Measurements from ENCODE around the gene LCE6A. TPM values are rescaled to one million over a fixed set of nuclear protein-coding genes. Genes with fewer than 3 reads are reported as not detected.

The LCE6A gene, protein sequence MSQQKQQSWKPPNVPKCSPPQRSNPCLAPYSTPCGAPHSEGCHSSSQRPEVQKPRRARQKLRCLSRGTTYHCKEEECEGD
- not detected for total RNA-seq

GRCh38 chr1:152842556-152842955 lies at the start of gene LCE6A:
Gene LCE6A, plus strand, starts transcription at chr1:152842856. Its CDS starts 665 bp downstream, at chr1:152843521.
- intact Hi-C loops (cut with DNase I), result no loop called here
- no peak for DNase-seq (ENCODE audit: low spot score)
- ATAC-seq, result no peak

- DNase-seq (ENCODE audit: low spot score) (no peak), ATAC-seq (no peak)
- intact Hi-C loops (cut with DNase I), result no loop called here
Observed at GRCh38 chr1:152795686-152796085, 47.0 kb upstream of the LCE6A start.

DNA sequence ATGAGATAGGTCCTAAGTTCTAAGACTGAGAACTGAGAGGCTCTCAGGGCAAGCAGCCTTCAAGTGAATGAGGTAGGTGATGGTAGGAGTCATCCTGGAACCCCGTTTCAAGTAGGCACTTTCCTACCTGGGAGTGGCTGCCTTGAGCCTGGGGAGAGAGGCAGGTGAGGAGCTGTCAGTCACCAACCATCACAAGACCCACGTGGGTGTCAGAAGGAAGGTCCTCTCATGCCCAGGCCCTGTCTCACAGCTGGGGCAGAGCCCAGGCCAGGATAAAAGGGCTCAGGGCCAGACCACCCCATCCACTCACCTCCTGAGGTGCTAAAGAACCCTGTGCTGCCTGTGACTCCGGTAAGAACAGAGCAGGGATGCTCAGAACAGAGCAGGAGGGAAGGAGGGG lies 46.2 kb upstream of the LCE6A start, which contains the start of gene LCE1D:
TSS of gene LCE1D (plus strand) at position 301 of the 400 bp plus-strand sequence. CDS start 1,074 bp downstream, outside the sequence.
- intact Hi-C loops (cut with DNase I), result no loop called here
- DNase-seq (ENCODE audit: low spot score) (no peak), ATAC-seq (no peak)

GRCh38 chr1:152801333-152801732 lies 41.3 kb upstream of the LCE6A start:
- intact Hi-C loops (cut with DNase I), result no loop called here
- ATAC-seq, result no peak
- DNase-seq (ENCODE audit: low spot score), result no peak

DNA sequence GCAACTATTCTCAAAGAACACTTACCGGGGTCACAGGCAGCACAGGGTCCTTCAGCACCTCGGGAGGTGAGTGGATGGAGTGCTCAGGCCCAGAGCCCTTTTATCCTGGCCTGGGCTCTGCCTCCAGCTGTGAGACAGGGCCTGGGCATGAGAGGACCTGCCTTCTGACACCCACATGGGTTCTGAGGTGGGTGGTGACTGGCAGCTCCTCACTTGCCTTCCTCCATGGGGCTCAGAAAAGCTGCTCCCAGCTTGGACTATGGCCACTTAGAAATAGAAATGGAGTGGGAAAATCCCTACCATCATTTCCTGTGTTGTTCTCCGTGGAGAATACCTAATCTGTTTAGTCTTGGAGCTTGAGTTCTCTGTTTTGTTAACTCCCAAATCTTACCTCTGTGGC lies 36.1 kb upstream of the LCE6A start, which contains the start of gene LCE1C:
TSS of gene LCE1C (minus strand) at position 76 of the 400 bp plus-strand sequence. CDS start 1,173 bp downstream, outside the sequence.
- DNase-seq (ENCODE audit: low spot score), result no peak
- no peak for ATAC-seq
- intact Hi-C loops (cut with DNase I), result no loop called here

GRCh38 chr1:152811050-152811449 lies 31.6 kb upstream of the LCE6A start:
- ATAC-seq (no peak), DNase-seq (ENCODE audit: low spot score) (no peak)
- intact Hi-C loops (cut with DNase I), result no loop called here

GRCh38 chr1:152811671-152812070 lies 31.0 kb upstream of the LCE6A start, which contains the start of gene LCE1B:
Gene LCE1B, plus strand, starts transcription at chr1:152811971. Its CDS starts 476 bp downstream, at chr1:152812447.
- DNase-seq (ENCODE audit: low spot score), result no peak
- intact Hi-C loops (cut with DNase I), result no loop called here
- ATAC-seq, result no peak

DNA sequence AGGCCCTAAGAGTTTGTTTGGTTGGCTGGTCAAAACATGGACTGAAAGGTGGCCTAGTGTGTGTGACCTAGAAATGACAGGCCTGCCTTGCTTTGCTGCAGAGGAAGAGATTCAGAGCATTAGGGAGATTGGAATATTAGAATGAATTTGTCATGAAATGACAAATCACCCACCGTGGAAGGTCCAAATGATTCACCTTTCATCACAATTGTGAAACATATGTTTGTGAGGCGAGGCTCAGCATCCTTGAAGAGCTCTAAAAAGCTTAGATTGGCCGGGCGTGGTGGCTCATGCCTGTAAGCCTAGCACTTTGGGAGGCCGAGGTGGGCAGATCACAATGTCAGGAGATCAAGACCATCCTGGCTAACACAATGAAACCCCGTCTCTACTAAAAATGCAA lies 25.3 kb upstream of the LCE6A start:
- DNase-seq (ENCODE audit: low spot score), result no peak
- intact Hi-C loops (cut with DNase I), result no loop called here
- ATAC-seq, result no peak

DNA sequence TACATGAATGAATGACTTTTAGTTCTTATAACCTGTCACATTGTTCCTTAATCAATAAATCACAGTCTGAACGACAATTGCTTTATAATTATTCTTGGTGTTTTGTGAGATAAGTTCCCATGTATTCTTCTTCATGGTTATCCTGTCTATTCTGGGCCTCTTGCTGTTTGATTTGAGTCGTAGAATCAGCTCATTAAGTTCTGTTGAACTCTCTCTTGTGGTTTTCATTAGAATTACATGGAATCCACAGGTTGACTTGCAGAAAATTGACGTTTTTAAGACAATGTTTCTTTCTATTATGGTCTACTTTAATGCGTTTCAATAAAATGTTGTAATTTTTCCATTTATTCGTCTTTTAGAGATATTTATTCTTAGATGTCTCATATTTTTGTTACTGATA lies 19.4 kb upstream of the LCE6A start:
- DNase-seq (ENCODE audit: low spot score) (no peak), ATAC-seq (no peak)
- intact Hi-C loops (cut with DNase I), result no loop called here

DNA sequence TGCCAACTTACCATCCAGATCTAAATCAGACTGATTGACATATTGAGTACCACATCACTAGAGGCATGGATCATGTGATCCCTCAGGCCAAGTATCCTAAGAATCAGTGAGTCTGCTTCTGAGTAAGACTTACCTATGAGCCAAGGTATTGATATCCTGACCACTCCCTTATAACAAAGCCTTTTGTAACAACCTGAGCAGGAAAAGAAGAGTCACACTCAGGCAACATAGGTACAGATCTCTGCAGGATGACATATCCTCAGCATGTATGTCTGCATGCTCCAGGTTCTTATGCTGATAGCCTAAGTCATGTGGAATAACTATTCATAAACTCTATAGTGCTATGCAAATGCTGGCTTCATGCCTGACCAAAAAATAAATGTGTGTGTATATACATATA lies 17.7 kb upstream of the LCE6A start:
- ATAC-seq, result no peak
- no peak for DNase-seq (ENCODE audit: low spot score)
- intact Hi-C loops (cut with DNase I), result no loop called here

DNA sequence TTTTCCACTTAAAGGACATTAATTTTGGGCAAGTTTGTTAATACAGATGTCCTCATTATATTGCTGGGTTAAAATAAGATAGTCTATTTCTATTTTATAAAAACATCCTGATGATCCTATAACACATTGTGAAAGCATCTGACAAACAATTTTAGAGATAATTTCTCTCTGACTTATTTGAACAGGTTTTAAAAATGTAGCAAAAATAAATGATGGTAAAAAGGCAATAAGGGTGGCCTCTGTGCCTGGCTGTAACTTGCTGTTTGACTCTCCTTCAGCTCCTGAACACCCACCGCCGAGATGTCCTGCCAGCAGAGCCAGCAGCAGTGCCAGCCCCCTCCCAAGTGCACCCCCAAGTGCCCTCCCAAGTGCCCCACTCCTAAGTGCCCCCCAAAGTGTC lies 15.5 kb upstream of the LCE6A start, which contains the start of gene LCE1A:
TSS of gene LCE1A (plus strand) at position 301 of the 400 bp plus-strand sequence. CDS start at position 301, 0 bp downstream.
- intact Hi-C loops (cut with DNase I), result no loop called here
- DNase-seq (ENCODE audit: low spot score) (no peak), ATAC-seq (no peak)

GRCh38 chr1:152836870-152837269 lies 5.8 kb upstream of the LCE6A start:
- DNase-seq (ENCODE audit: low spot score) (no peak), ATAC-seq (no peak)
- intact Hi-C loops (cut with DNase I), result no loop called here

DNA sequence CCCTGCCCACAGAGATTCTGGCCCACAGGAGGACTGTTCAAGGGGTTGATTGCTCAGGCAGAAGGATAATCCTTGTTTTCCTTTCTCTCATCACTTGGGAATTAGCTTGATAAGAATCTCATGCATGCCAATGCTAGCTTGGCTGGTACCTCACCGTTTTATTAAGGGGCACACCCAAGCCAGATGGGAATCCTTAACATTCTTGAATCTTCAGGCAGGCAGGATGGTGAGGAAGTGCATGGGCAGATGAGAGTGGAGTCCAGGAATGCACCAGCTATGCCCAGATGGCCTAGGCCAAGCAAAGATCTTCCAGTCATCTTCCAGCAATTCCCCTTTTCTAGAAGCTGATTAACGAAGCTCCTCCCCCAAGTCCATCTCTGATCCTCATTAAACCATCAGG lies 13.0 kb downstream of the LCE6A start:
- ATAC-seq (no peak), DNase-seq (ENCODE audit: low spot score) (no peak)
- intact Hi-C loops (cut with DNase I), result no loop called here

GRCh38 chr1:152858062-152858461 lies 15.4 kb downstream of the LCE6A start:
- no peak for ATAC-seq
- intact Hi-C loops (cut with DNase I), result no loop called here
- no peak for DNase-seq (ENCODE audit: low spot score)

- ATAC-seq (no peak), DNase-seq (ENCODE audit: low spot score) (no peak)
- intact Hi-C loops (cut with DNase I), result no loop called here
Observed at GRCh38 chr1:152859696-152860095, 17.0 kb downstream of the LCE6A start, which contains the start of gene LCE7A. Gene LCE7A, plus strand, starts transcription at chr1:152859996. Its CDS starts 702 bp downstream, at chr1:152860698.

DNA sequence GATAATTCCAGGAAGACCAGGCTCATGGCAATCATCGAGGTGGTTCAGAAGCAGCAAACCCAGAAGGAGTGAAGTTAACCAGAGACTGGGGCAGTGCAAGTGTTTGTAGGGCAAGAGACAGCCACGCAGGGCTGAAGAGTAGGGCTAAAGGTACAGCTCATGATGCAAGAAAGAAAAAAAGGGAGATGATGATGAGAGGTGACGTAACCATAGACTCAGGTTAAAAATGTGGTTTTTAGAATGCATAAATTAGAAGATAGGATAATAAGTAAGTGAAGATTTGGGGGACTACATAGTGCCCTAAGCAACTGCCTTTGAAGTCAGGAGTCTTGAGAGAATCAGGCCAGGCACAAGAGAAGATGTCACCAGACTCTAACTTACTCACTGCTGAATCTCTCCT lies 17.5 kb downstream of the LCE6A start:
- DNase-seq (ENCODE audit: low spot score) (no peak), ATAC-seq (no peak)
- intact Hi-C loops (cut with DNase I), result no loop called here

DNA sequence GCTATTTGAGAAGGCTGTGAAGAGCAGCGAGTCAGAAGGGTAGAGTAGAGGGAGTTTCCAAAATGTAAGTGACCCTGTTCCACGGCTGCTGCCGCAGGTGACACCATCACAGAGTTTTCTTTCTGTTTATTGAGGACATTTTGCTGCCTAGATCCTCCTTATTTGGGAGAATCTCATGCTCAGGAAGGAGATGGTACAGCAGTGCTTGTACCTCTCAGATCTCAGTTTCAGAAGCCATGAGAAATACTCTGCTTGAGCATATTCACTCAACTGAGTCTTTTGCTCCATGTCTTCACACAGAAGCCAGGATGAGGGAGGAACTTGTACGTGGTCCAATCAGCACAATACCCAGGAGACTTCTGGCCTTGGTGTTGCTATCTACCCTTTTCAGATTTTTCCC lies 18.7 kb downstream of the LCE6A start:
- intact Hi-C loops (cut with DNase I), result no loop called here
- DNase-seq (ENCODE audit: low spot score) (no peak), ATAC-seq (no peak)

GRCh38 chr1:152864443-152864842 lies 21.8 kb downstream of the LCE6A start:
- no peak for DNase-seq (ENCODE audit: low spot score)
- no peak for ATAC-seq
- intact Hi-C loops (cut with DNase I), result no loop called here

DNA sequence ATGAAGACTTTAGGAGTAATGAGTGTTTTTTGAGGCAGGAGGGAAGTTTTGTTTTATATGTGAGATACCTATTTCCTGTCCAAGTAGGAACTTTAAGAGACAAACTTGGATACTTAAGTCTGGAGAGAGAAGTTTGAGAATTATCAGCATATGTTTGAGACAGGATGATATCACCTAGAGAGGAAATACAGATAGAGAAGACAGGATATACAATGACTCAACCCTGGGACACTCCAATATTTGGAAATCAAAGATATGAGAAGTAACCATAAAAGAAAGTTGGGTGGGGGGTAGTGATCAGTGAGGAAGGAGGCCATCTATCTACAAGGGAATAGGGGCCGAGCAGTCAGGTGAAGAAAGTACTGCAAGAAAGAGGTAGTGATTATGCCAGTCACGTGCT lies 23.7 kb downstream of the LCE6A start:
- ATAC-seq, result no peak

DNA sequence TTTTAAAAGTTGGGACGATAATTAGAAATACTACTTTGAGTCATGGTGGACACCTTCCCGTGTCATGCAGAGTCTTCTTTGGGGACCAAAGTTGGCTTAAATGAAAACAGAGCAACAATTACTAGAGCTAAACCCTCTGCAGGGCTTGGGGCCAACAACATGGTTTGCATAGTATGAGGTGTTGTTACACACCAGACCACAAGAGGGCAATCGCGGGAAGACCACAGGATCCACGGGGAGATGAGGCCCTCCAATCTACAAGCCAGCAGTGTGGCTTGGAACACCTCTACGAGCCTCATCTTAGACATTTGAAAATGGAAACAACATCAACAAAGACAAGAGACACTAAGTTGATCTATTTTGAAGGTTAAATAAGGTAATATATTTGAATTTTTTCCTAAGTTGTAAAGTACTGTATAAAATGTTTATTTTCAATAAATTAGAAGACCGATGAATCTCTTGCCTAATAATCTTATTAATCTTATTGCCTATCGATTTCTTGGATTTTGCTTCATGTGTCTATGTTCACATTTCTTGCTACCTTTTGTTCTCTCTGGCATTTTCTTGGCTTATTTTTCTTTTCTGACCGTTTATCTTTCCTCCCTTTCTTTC lies 27.3 kb downstream of the LCE6A start:
- DNase-seq (ENCODE audit: low spot score) (peak; percentile 70), ATAC-seq (no peak)
- intact Hi-C loops (cut with DNase I), result no loop called here

More for the DNA sequence above, 23.7 kb downstream of the LCE6A start:
- DNase-seq (ENCODE audit: low spot score), result no peak
- intact Hi-C loops (cut with DNase I), result no loop called here

Measured in sciatic nerve (tissue), 2 donors.